Keratinocyte (primary cell): ENCODE data around the gene NOS1AP. TPM values are rescaled to one million over a fixed set of nuclear protein-coding genes. Genes with fewer than 3 reads are reported as not detected.

Experiments used
- DNase-seq: peaks from one replicate; pipeline ENCODE4 v3.0.0-alpha.2; 2011; ENCODE audit warnings: low read depth, missing footprints, low spot score
- FAIRE-seq: peaks from 2 replicates; lab custom pipeline; 2011; peaks lifted over from hg19 to GRCh38; lab: Jason Lieb, UNC
- H2AFZ ChIP-seq: 2 replicates; pipeline ENCODE4 v1.6.0; 2012; ENCODE audit warnings: low read length, control low read depth, inconsistent platforms; ENCODE audit not compliant: control insufficient read depth
- H3K27ac ChIP-seq: 2 replicates; pipeline ENCODE4 v1.5.1; 2011; ENCODE audit warnings: low read length; ENCODE audit not compliant: control insufficient read depth, insufficient read depth
- H3K27me3 ChIP-seq: 3 replicates; pipeline ENCODE4 v1.6.0; 2011; ENCODE audit warnings: low read length; ENCODE audit not compliant: control insufficient read depth, insufficient read depth; ENCODE audit errors: extremely low read depth
- H3K36me3 ChIP-seq, 2 experiments: 2 replicates in 1 of 2; 3 replicates in 1 of 2; pipeline ENCODE4 v1.5.1; 2011; ENCODE audit warnings: low read length in 2 of 2, mild to moderate bottlenecking in 1 of 2; ENCODE audit not compliant: control insufficient read depth in 2 of 2, insufficient read depth in 2 of 2; ENCODE audit errors: extremely low read depth in 1 of 2
- H3K4me1 ChIP-seq: 3 replicates; pipeline ENCODE4 v1.5.1; 2011; ENCODE audit warnings: low read length; ENCODE audit not compliant: control insufficient read depth, insufficient read depth; ENCODE audit errors: extremely low read depth
- H3K4me2 ChIP-seq: 3 replicates; pipeline ENCODE4 v1.6.0; 2011; ENCODE audit warnings: low read depth, low read length; ENCODE audit not compliant: control insufficient read depth, insufficient read depth; ENCODE audit errors: extremely low read depth
- H3K4me3 ChIP-seq, 3 experiments: fragments of 200-600 bp in 1 of 3; sonication (generic) in 1 of 3; 2 replicates in 2 of 3; 3 replicates in 1 of 3; pipeline ENCODE4 v1.5.1; 2011 to 2016; ENCODE audit warnings: low read length in 3 of 3, mild to moderate bottlenecking in 3 of 3, control low read depth in 2 of 3, inconsistent platforms in 1 of 3, low read depth in 1 of 3, mixed read lengths in 1 of 3, mixed run types in 1 of 3, moderate library complexity in 1 of 3; ENCODE audit not compliant: control insufficient read depth in 2 of 3, insufficient read depth in 2 of 3; ENCODE audit errors: extremely low read depth in 1 of 3
- H3K79me2 ChIP-seq: 2 replicates; pipeline ENCODE4 v1.6.0; 2012; ENCODE audit warnings: low read length; ENCODE audit not compliant: control insufficient read depth, insufficient read depth
- H3K9ac ChIP-seq: 3 replicates; pipeline ENCODE4 v1.6.0; 2011; ENCODE audit warnings: low read length; ENCODE audit not compliant: control insufficient read depth, insufficient read depth; ENCODE audit errors: extremely low read depth
- H3K9me1 ChIP-seq: 3 replicates; pipeline ENCODE4 v1.6.0; 2011; ENCODE audit warnings: low read length; ENCODE audit not compliant: control insufficient read depth, insufficient read depth; ENCODE audit errors: extremely low read depth
- H3K9me3 ChIP-seq: 2 replicates; pipeline ENCODE4 v1.5.1; 2012; ENCODE audit warnings: low read depth, low read length; ENCODE audit not compliant: control insufficient read depth
- H4K20me1 ChIP-seq: 3 replicates; pipeline ENCODE4 v1.6.0; 2011; ENCODE audit warnings: low read length; ENCODE audit not compliant: control insufficient read depth, insufficient read depth; ENCODE audit errors: extremely low read depth
- CTCF ChIP-seq, 3 experiments: IDR thresholded peaks in 1 of 3; conservative IDR thresholded peaks in 1 of 3; optimal IDR thresholded peaks in 1 of 3; 2 replicates in 2 of 3; 3 replicates in 1 of 3; pipeline versions ENCODE3 to v1.5.1; 2011; ENCODE audit warnings: low read length in 3 of 3, mild to moderate bottlenecking in 3 of 3, moderate library complexity in 2 of 3, control low read depth in 1 of 3, inconsistent platforms in 1 of 3; ENCODE audit not compliant: insufficient read depth in 2 of 3; ENCODE audit errors: extremely low read depth in 1 of 3
- EZH2 ChIP-seq: IDR thresholded peaks from one replicate; pipeline ENCODE4 v1.6.1; 2012; ENCODE audit warnings: inconsistent platforms, mild to moderate bottlenecking, low read length, moderate library complexity
- dilution Hi-C: fragments of 300-500 bp; cut with MboI; formaldehyde crosslinking; loops from one replicate; pipeline ENCODE4 v1.7.0; 2020; ENCODE audit warnings: low sequenced_read_pairs; ENCODE audit not compliant: extremely low pct_ligation_motif_present
- polyA plus RNA-seq, 5 experiments: library from polyadenylated mRNA; depleted of rRNA in 3 of 5; stranded (reverse) in 3 of 5; stranded (forward) in 1 of 5; unstranded in 1 of 5; fragments of >200 nt; gene quantifications; 1 replicate in 1 of 5; 2 replicates in 3 of 5; 3 replicates in 1 of 5; pipeline versions ENCODE4 v1.2.1 to v1.2.3, GENCODE V29; 2011 to 2012; ENCODE audit warnings: missing spikeins in 2 of 5, low read depth in 1 of 5, low replicate concordance in 1 of 5

The NOS1AP gene
- polyA plus RNA-seq, 1 donor (not counting 4 experiments of a cell fraction or from before 2014, with no cell fraction given), result not detected

DNA sequence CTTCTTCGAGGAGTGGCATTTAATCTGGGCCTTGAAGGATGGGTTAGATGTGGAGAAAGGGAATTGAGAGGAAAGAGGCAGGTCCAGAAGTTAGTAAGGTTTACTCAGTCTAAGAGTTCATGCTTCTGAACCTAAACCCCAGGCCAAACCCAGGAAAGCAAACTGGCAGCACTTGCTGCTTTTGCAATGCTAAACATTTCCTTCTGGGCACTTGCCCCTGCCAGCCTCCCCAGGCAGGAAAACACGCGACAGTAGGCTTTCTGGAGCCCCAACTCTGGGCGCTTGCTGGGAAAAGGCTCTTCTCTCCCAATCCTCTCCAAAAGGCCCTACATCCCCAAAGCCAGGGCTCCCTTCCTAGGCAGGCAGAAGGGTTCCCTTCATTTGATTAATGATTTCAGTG is 48.4 kb upstream of the NOS1AP start:
- H4K20me1 ChIP-seq, result no peaks in the 10 kb centered on the region
- no peak overlapping the region for H3K4me3 ChIP-seq
- no peak overlapping the region for H3K9ac ChIP-seq
- no peaks in the 10 kb centered on the region for H3K9me1 ChIP-seq
- no peak for DNase-seq
- no peaks in the 10 kb centered on the region for H3K36me3 ChIP-seq
- no peaks in the 10 kb centered on the region for H3K79me2 ChIP-seq
- no peak overlapping the region for H3K4me2 ChIP-seq
- H3K27ac ChIP-seq, result no peak overlapping the region
- no peak for TF ChIP-seq CTCF (optimal IDR thresholded peaks at IDR 0.05 in 1 of 3, IDR thresholded peaks at IDR 0.05 in 1 of 3, conservative IDR thresholded peaks at IDR 0.05 in 1 of 3; ENCODE audit: extremely low read depth in 1 of 3, insufficient read depth in 2 of 3, low read length in 3 of 3)
- dilution Hi-C loops, result no loop called here
- H3K27me3 ChIP-seq, result peaks cover 4% of the 10 kb centered on the region
- no peak overlapping the region for H2AFZ ChIP-seq
- H3K9me3 ChIP-seq, result no peaks in the 10 kb centered on the region
- peaks cover 9% of the 10 kb centered on the region for H3K4me1 ChIP-seq
- FAIRE-seq, result no peak

GRCh38 chr1:162022626-162023025 is 46.9 kb upstream of the NOS1AP start:
- Histone ChIP-seq H4K20me1 (no peaks in the 10 kb centered on the region), H3K9ac (no peak overlapping the region), H2AFZ (no peak overlapping the region), H3K4me3 (no peak overlapping the region), H3K27ac (no peak overlapping the region), H3K9me1 (no peaks in the 10 kb centered on the region), H3K36me3 (no peaks in the 10 kb centered on the region), H3K4me1 (peaks cover 9% of the 10 kb centered on the region), H3K4me2 (no peak overlapping the region), H3K79me2 (no peaks in the 10 kb centered on the region), H3K9me3 (no peaks in the 10 kb centered on the region), H3K27me3 (peaks cover 12% of the 10 kb centered on the region)
- FAIRE-seq, result no peak
- DNase-seq, result no peak
- TF ChIP-seq EZH2 (no peak), CTCF (optimal IDR thresholded peaks at IDR 0.05 in 1 of 3, IDR thresholded peaks at IDR 0.05 in 1 of 3, conservative IDR thresholded peaks at IDR 0.05 in 1 of 3; ENCODE audit: extremely low read depth in 1 of 3, insufficient read depth in 2 of 3, low read length in 3 of 3) (no peak)
- dilution Hi-C loops, result no loop called here
